ENCODE data around the gene RASGEF1C.
"Not testable (repeated sequence)": the region's sequence is repeated elsewhere in the genome, so short reads cannot be mapped to it uniquely, and the experiment has no call there.

The RASGEF1C gene

DNA sequence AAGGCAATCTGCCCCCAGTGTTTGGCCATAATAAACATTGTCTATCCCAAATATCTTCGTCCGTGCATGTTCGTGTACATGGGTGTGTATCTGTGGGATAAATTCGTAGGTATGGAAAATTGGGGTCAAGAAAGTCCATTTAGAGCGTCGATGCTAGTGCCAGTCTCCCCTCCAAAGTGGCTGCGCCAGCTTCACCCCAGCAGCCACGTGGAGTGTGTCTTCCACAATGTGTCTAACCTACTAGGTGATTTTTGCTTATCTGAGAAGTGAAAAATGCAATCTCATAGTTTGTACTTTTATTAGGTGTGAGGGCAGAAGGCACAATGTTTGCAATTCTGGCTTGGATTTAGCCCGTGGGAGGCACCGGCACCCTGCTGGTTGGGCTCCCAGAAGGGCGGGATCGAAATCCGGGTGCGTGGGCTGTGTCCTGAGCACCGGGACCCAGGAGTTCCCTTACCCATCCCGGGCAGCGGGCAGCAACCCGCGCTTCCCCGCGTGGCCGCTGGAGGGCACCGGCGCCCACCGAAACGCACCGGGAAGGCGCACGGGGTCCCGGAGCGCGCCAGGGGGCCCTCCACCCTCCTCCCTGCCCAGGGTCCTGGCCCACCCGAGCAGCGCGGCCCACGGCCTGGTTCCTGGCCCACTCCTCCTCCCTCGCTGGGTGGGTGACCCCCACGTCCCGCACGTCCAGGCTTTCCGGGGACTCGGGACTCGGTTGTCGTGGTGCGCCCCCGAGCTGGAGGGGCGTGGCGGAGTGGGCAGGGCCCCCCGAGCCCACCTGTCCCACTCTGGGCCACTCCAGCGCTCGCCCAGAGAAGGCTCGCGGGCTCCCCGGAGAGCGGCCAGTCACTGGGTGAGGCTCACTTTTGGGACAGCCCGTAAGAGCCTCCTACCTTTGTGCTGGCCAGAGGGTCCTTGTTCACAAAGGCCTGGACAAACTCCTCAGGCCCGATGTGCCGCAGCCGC, 82.0 kb downstream of the RASGEF1C start:
- TF ChIP-seq, protein P1, sequence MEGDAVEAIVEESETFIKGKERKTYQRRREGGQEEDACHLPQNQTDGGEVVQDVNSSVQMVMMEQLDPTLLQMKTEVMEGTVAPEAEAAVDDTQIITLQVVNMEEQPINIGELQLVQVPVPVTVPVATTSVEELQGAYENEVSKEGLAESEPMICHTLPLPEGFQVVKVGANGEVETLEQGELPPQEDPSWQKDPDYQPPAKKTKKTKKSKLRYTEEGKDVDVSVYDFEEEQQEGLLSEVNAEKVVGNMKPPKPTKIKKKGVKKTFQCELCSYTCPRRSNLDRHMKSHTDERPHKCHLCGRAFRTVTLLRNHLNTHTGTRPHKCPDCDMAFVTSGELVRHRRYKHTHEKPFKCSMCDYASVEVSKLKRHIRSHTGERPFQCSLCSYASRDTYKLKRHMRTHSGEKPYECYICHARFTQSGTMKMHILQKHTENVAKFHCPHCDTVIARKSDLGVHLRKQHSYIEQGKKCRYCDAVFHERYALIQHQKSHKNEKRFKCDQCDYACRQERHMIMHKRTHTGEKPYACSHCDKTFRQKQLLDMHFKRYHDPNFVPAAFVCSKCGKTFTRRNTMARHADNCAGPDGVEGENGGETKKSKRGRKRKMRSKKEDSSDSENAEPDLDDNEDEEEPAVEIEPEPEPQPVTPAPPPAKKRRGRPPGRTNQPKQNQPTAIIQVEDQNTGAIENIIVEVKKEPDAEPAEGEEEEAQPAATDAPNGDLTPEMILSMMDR (IDR thresholded peaks at IDR 0.05; ENCODE audit: low read depth, low read length): peak; percentile 74
- H3K4me3 ChIP-seq (replicated peaks in 1 of 2; ENCODE audit: low read depth in 2 of 2, low read length in 2 of 2): no peak overlapping the region
- peak; percentile 17 to 19 for DNase-seq (ENCODE audit: low read depth in 2 of 2)

DNA sequence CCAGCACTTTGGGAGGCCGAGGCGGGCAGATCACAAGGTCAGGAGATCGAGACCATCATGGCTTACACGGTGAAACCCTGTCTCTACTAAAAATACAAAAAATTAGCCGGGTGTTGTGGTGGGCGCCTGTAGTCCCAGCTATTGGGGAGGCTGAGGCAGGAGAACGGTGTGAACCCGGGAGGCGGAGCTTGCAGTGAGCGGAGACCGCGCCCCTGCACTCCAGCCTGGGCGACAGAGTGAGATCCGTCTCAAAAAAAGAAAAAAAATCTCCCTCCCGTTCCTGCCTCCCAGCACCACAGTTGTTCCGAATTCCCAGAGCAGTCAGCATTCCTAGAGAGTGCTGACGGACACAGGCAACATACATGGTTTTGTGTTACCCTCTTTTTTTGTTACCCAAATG, 82.9 kb downstream of the RASGEF1C start:
- DNase-seq (ENCODE audit: low read depth in 2 of 2); H3K4me3 ChIP-seq (replicated peaks in 1 of 2; ENCODE audit: low read depth in 2 of 2, low read length in 2 of 2): not testable (repeated sequence)

DNA sequence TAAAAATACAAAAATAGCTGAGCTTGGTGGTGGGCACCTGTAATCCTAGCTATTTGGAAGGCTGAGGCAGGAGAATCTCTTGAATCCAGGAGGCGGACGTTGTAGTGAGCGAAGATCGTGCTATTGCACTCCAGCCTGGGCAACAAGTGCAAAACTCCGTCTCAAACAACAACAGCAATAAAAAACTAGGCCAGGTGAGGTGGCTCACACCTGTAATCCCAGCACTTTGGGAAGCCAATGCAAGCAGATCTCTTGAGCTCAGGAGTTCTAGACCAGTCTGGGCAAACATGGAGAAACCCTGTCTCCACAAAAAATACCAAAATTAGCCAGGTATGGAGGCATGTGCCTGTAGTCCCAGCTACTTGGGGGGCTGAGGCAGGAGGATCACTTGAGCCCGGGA, 84.3 kb downstream of the RASGEF1C start:
- H3K4me3 ChIP-seq (replicated peaks in 1 of 2; ENCODE audit: low read depth in 2 of 2, low read length in 2 of 2); DNase-seq (ENCODE audit: low read depth in 2 of 2): not testable (repeated sequence)

DNA sequence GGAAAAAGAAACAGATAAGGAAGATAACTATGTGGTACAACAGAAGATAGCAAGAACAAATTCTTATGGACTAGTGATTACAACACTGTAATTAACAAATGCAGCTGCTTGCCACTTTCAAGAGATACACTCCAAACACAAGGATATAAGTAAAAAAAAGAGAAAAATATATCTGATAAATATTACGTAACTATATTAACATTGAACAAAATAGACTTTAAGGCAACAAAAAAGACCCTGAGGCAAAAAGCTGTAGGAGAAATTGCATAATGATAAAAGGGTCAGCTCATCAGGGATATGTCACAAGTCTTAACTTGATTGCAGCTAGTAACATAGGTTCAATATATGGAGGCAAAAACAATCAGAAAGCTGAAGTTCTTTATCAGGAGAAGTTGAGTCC, 86.1 kb downstream of the RASGEF1C start:
- DNase-seq (ENCODE audit: low read depth in 2 of 2): no peak
- H3K4me3 ChIP-seq (replicated peaks in 1 of 2; ENCODE audit: low read depth in 2 of 2, low read length in 2 of 2): no peak overlapping the region
- TF ChIP-seq, protein P1 (IDR thresholded peaks at IDR 0.05; ENCODE audit: low read depth, low read length): no peak

DNA sequence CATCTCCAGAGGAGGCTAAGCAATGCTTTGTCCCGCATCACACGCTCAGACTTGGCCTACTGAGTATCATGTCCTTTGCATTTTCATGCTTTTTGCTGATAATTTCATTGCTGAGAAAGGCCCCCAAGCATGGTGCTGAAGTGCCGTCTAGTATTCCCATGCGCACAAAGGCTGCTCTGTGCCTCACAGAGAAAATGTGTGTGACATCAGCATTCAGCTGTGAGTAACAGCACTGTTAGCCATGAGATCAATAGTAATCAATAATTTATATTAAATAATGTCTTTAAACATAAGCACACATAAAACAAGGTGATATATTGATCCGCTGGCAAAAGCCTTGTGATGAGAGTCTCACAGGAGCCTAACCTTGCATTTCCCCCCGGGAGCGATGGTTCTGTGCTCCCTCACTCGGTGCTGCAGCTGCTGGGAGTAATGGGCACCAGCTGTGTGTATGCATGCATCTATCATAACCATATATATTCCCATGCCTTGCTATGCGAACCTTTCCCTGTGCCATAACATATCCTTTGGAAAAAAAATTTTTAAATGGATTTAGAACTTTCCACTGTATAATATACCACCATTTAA, 87.1 kb downstream of the RASGEF1C start:
- no peak overlapping the region for H3K4me3 ChIP-seq (replicated peaks in 1 of 2; ENCODE audit: low read depth in 2 of 2, low read length in 2 of 2)
- TF ChIP-seq, protein P1 (IDR thresholded peaks at IDR 0.05; ENCODE audit: low read depth, low read length): no peak
- DNase-seq (ENCODE audit: low read depth in 2 of 2): no peak

DNA sequence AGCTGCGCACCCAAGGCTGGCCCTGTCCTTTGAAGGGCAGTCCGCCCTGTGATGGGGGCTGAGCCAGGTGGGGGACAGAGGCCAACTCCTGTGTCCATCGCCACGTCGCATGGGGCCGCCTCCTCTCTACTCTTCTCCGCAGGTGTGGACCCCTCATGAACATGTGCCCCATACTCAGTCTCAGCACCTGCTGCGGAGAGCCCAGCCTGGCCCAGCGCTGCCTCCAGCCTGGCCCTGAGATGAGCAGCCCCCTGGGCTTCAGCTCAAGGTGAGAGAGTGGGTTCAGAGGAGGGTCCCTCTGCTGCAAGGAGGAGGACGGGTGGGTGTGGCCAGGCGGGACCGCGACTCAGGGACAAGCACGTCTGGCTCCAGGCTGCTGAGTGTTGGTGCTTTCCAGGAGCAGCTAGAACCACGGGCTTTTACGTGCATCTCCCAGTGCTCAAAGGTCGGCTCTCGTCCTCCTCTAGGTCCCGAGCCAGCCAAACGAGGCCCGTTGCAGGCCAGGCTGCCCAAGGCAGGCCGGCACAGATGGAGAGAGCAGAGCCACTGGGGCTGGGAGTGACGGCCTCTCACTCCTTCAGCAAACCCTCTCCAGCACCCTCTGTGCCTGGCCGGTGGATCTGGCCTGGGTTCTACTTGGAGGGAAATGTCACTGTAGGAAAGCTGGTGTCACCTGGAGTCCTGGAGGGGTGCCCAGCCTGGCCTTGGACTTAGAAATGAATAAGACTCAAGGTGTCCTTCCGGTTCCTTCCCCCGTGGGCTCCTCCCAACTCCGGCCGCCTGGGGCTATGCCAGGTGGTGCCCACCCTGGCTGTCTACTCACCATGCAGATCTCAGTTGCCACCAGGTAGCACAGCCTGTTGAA, 88.5 kb downstream of the RASGEF1C start:
- TF ChIP-seq, protein P1 (IDR thresholded peaks at IDR 0.05; ENCODE audit: low read depth, low read length): no peak
- H3K4me3 ChIP-seq (replicated peaks in 1 of 2; ENCODE audit: low read depth in 2 of 2, low read length in 2 of 2): no peak overlapping the region
- no peak for DNase-seq (ENCODE audit: low read depth in 2 of 2)

DNA sequence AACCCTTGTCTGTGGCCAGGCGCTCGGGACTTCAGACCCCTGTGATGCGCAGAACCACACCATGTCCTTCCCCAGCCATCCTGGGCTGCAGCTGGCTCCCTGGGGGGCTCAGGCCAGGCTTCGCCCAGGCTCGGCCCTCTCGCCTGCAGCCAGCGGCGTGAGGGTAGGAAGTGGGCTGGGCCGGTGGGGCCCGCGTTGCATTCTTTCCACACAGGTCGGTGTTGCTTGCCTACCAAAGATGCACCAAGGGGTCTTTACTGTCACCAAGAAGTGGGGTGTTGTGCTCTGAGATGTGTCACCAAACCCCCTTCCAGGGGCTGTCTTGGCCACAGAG, 89.1 kb downstream of the RASGEF1C start:
- TF ChIP-seq, protein P1 (IDR thresholded peaks at IDR 0.05; ENCODE audit: low read depth, low read length): no peak
- no peak for DNase-seq (ENCODE audit: low read depth in 2 of 2)

More for the DNA sequence above, 89.1 kb downstream of the RASGEF1C start:
- no peak overlapping the region for H3K4me3 ChIP-seq (replicated peaks in 1 of 2; ENCODE audit: low read depth in 2 of 2, low read length in 2 of 2)

Data from cardiac fibroblast (primary cell).